SK-N-SH treated with all-trans-retinoic acid at 6 μM for 48 hours (cell line): Measurements from ENCODE around the gene ANXA3.

Experiments used
- ATAC-seq: fragments of 200-7000 bp; cut with Tn5 transposase; 3 replicates; pipeline ENCODE4 v1.9.1; 2020; ENCODE audit warnings: mild to moderate bottlenecking, moderate library complexity
- BACH2 ChIP-seq: fragments of 250-450 bp; sonication (Bioruptor Pico); IDR thresholded peaks from 2 replicates; pipeline ENCODE4 v1.9.0; 2021; ENCODE audit warnings: mild to moderate bottlenecking, borderline replicate concordance
- CREB5 ChIP-seq: fragments of 250-450 bp; sonication (Bioruptor Pico); IDR thresholded peaks from 2 replicates; pipeline ENCODE4 v1.5.1; 2020; ENCODE audit warnings: low read depth, mild to moderate bottlenecking, moderate library complexity
- CSDC2 ChIP-seq: fragments of 250-450 bp; sonication (Bioruptor Pico); IDR thresholded peaks from 2 replicates; pipeline ENCODE4 v1.5.0; 2020; ENCODE audit warnings: mild to moderate bottlenecking, moderate library complexity
- CSRNP3 ChIP-seq: fragments of 250-450 bp; sonication (Bioruptor Pico); IDR thresholded peaks from 2 replicates; pipeline ENCODE4 v1.5.1; 2021; ENCODE audit warnings: mild to moderate bottlenecking, moderate library complexity
- ESRRG ChIP-seq: fragments of 250-450 bp; sonication (Bioruptor Pico); IDR thresholded peaks from 2 replicates; pipeline ENCODE4 v1.6.1; 2021; ENCODE audit warnings: mild to moderate bottlenecking
- GLIS3 ChIP-seq: fragments of 250-450 bp; sonication (Bioruptor Pico); IDR thresholded peaks from 2 replicates; pipeline ENCODE4 v1.5.0; 2020; ENCODE audit warnings: mild to moderate bottlenecking, moderate library complexity
- ISL1 ChIP-seq: fragments of 250-450 bp; sonication (Bioruptor Pico); IDR thresholded peaks from 2 replicates; pipeline ENCODE4 v2.1.2; 2022; ENCODE audit warnings: mild to moderate bottlenecking, moderate library complexity
- OSR1 ChIP-seq: fragments of 250-450 bp; sonication (Bioruptor Pico); IDR thresholded peaks from 2 replicates; pipeline ENCODE4 v1.8.0; 2022; ENCODE audit warnings: moderate library complexity, mild to moderate bottlenecking, inconsistent platforms
- PATZ1 ChIP-seq: fragments of 250-450 bp; sonication (Bioruptor Pico); IDR thresholded peaks from 2 replicates; pipeline ENCODE4 v1.8.0; 2020; ENCODE audit warnings: mild to moderate bottlenecking, moderate library complexity, borderline replicate concordance
- PPARA ChIP-seq: fragments of 250-450 bp; sonication (Bioruptor Pico); IDR thresholded peaks from 2 replicates; pipeline ENCODE4 v1.5.0; 2020; ENCODE audit warnings: mild to moderate bottlenecking, borderline replicate concordance
- RARB ChIP-seq: fragments of 250-450 bp; sonication (Bioruptor Pico); IDR thresholded peaks from 2 replicates; pipeline ENCODE4 v1.8.0; 2021; ENCODE audit warnings: mild to moderate bottlenecking, moderate library complexity
- SNAI2 ChIP-seq: fragments of 250-450 bp; sonication (Bioruptor Pico); IDR thresholded peaks from 2 replicates; pipeline ENCODE4 v1.5.0; 2020; ENCODE audit warnings: mild to moderate bottlenecking, moderate library complexity
- TCF4 ChIP-seq: fragments of 250-450 bp; sonication (Bioruptor Pico); IDR thresholded peaks from 2 replicates; pipeline ENCODE4 v1.8.0; 2021; ENCODE audit warnings: mild to moderate bottlenecking, moderate library complexity, borderline replicate concordance
- TOX ChIP-seq: fragments of 250-450 bp; sonication (Bioruptor Pico); IDR thresholded peaks from 2 replicates; pipeline ENCODE4 v1.8.0; 2021; ENCODE audit warnings: mild to moderate bottlenecking, moderate library complexity, borderline replicate concordance
- TSHZ2 ChIP-seq: fragments of 250-450 bp; sonication (Bioruptor Pico); IDR thresholded peaks from 2 replicates; pipeline ENCODE4 v1.5.0; 2020; ENCODE audit warnings: mild to moderate bottlenecking, moderate library complexity
- ZC3H10 ChIP-seq: fragments of 250-450 bp; sonication (Bioruptor Pico); IDR thresholded peaks from 2 replicates; pipeline ENCODE4 v1.5.1; 2021; ENCODE audit warnings: mild to moderate bottlenecking, moderate library complexity
- ZFP3 ChIP-seq: fragments of 250-450 bp; sonication (Bioruptor Pico); IDR thresholded peaks from 2 replicates; pipeline ENCODE4 v1.5.0; 2020; ENCODE audit warnings: mild to moderate bottlenecking, moderate library complexity
- ZFP30 ChIP-seq: fragments of 450-650 bp; formaldehyde crosslinking; IDR thresholded peaks from 2 replicates; pipeline ENCODE4 v1.5.0; 2022; ENCODE audit warnings: mild to moderate bottlenecking, moderate library complexity
- ZNF565 ChIP-seq: fragments of 450-650 bp; formaldehyde crosslinking; conservative IDR thresholded peaks from 2 replicates; pipeline ENCODE4 v1.5.0; 2020; ENCODE audit warnings: low read depth, mild to moderate bottlenecking, moderate library complexity
- ZNF70 ChIP-seq: fragments of 450-650 bp; formaldehyde crosslinking; IDR thresholded peaks from 2 replicates; pipeline ENCODE4 v1.5.0; 2020; ENCODE audit warnings: mild to moderate bottlenecking, moderate library complexity
- ZNF8 ChIP-seq: fragments of 450-650 bp; formaldehyde crosslinking; IDR thresholded peaks from 2 replicates; pipeline ENCODE4 v1.5.0; 2020; ENCODE audit warnings: mild to moderate bottlenecking, moderate library complexity
- TF ChIP-seq, protein P1 (sequence below): fragments of 250-450 bp; sonication (Bioruptor Pico); IDR thresholded peaks from 2 replicates; pipeline ENCODE4 v1.8.0; 2021; ENCODE audit warnings: low read depth, mild to moderate bottlenecking, moderate library complexity, borderline replicate concordance

ANXA3 gene

DNA sequence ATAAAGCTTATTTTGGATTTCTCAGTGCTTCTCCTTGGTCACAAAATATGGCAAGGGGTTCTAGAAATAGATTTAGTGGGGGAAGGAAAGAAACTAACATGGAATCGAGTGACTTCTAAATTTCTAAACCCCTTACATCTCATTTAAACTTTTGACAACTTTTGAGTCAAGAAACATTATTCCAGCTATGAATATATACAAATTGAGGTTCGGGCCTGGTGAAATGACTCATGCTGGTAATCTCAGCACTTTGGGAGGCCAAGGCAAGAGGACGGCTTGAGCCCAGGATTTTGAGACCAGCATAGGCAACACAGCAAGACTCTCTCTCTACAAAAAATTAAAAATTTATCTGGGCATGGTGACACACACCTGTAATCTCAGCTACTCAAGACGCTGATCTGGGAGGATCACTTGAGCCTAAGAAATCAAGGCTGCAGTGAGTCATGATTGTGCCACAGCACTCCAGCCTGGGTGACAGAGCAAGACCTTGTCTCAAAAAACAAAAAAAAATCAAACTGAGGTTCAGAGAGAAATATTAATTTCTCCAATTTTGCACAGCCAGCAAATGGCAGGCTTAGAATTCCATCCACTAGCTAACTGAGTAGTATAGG, 99.8 kb downstream of the ANXA3 start:
- ATAC-seq, result no peak
- TF ChIP-seq TCF4 (CRISPR knock-in tag) (no peak), TOX (no peak)

- TF ChIP-seq ZNF565 (no peak), ZNF8 (CRISPR knock-in tag) (no peak), OSR1 (CRISPR knock-in tag) (no peak)
- ATAC-seq, result no peak
Observed at GRCh38 chr4:78652282-78652876, 100.8 kb downstream of the ANXA3 start.

- TF ChIP-seq TSHZ2 (CRISPR knock-in tag), result no peak
- no peak for TF ChIP-seq CSDC2 (CRISPR knock-in tag)
- TF ChIP-seq ZFP30 (CRISPR knock-in tag), result no peak
- TF ChIP-seq ZNF8 (CRISPR knock-in tag), result no peak
- TF ChIP-seq BACH2, result no peak
- TF ChIP-seq, protein P1, sequence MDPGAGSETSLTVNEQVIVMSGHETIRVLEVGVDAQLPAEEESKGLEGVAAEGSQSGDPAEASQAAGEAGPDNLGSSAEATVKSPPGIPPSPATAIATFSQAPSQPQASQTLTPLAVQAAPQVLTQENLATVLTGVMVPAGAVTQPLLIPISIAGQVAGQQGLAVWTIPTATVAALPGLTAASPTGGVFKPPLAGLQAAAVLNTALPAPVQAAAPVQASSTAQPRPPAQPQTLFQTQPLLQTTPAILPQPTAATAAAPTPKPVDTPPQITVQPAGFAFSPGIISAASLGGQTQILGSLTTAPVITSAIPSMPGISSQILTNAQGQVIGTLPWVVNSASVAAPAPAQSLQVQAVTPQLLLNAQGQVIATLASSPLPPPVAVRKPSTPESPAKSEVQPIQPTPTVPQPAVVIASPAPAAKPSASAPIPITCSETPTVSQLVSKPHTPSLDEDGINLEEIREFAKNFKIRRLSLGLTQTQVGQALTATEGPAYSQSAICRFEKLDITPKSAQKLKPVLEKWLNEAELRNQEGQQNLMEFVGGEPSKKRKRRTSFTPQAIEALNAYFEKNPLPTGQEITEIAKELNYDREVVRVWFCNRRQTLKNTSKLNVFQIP (CRISPR knock-in tag), result no peak
- no peak for TF ChIP-seq OSR1 (CRISPR knock-in tag)
- TF ChIP-seq GLIS3 (CRISPR knock-in tag), result no peak
- no peak for TF ChIP-seq SNAI2
- TF ChIP-seq ISL1, result no peak
- no peak for TF ChIP-seq PATZ1 (CRISPR knock-in tag)
- TF ChIP-seq TCF4 (CRISPR knock-in tag), result no peak; the same call in 1 of the 2 replicates
- no peak for TF ChIP-seq ZC3H10
- no peak for TF ChIP-seq PPARA (CRISPR knock-in tag)
- no peak for TF ChIP-seq RARB (CRISPR knock-in tag)
- TF ChIP-seq ZNF70 (CRISPR knock-in tag), result no peak
- no peak for TF ChIP-seq ZFP3 (CRISPR knock-in tag)
- no peak for TF ChIP-seq ESRRG (CRISPR knock-in tag)
- TF ChIP-seq CSRNP3 (CRISPR knock-in tag), result no peak
- TF ChIP-seq CREB5 (CRISPR knock-in tag), result no peak
- TF ChIP-seq, all 23 proteins: peak for 0
- peak; percentile 56 for ATAC-seq
Observed at GRCh38 chr4:78653655-78654054, 102.1 kb downstream of the ANXA3 start.
